HEK293 (cell line): ENCODE results near the gene OSBPL10.

Experiments
- CTCF ChIA-PET: fragments of 350-600 bp; formaldehyde crosslinking; extraction: SDS; loops from one replicate; lab custom pipeline; 2021; ENCODE audit warnings: antibody characterized with exemption; lab: Yijun Ruan, JAX
- POLR2A ChIA-PET: fragments of 300-600 bp; formaldehyde crosslinking; extraction: SDS; loops from one replicate; lab custom pipeline; 2020; ENCODE audit warnings: antibody characterized with exemption, inconsistent platforms; lab: Yijun Ruan, JAX
- H3K27ac ChIP-seq: fragments of 200-500 bp; sonication (Bioruptor generic); 2 replicates; pipeline ENCODE4 v1.5.1; 2014; ENCODE audit warnings: low read depth, low read length, control low read depth, inconsistent platforms; ENCODE audit errors: extremely low read depth
- H3K36me3 ChIP-seq, 2 experiments: fragments of 200-500 bp in 1 of 2; sonication (Bioruptor generic) in 1 of 2; 1 replicate in 1 of 2; 2 replicates in 1 of 2; pipeline ENCODE4 v1.5.1; 2014 to 2017; ENCODE audit warnings: inconsistent platforms in 2 of 2, low read length in 2 of 2; ENCODE audit not compliant: control insufficient read depth in 2 of 2, insufficient read depth in 1 of 2
- H3K4me1 ChIP-seq: fragments of 200-500 bp; sonication (Bioruptor generic); 2 replicates; pipeline ENCODE4 v1.5.1; 2014; ENCODE audit warnings: mild to moderate bottlenecking, low read length, inconsistent platforms; ENCODE audit not compliant: control insufficient read depth, insufficient read depth
- H3K4me3 ChIP-seq: 2 replicates; pipeline ENCODE4 v1.5.1; 2011; ENCODE audit warnings: low read depth, mild to moderate bottlenecking, control low read depth, low read length, moderate library complexity
- H3K9me3 ChIP-seq: fragments of 200-500 bp; sonication (Bioruptor generic); 2 replicates; pipeline ENCODE4 v1.5.1; 2014; ENCODE audit warnings: low read depth, low read length, inconsistent platforms; ENCODE audit not compliant: control insufficient read depth, insufficient read depth
- FEZF1 ChIP-seq: fragments of 450-650 bp; formaldehyde crosslinking; IDR thresholded peaks from 2 replicates; pipeline ENCODE4 v1.5.1; 2016; ENCODE audit warnings: missing biosample characterization, missing genetic modification characterization
- GLI4 ChIP-seq: fragments of 450-650 bp; formaldehyde crosslinking; IDR thresholded peaks from 2 replicates; pipeline ENCODE4 v1.5.1; 2016; ENCODE audit warnings: missing biosample characterization, missing genetic modification characterization
- HOXD13 ChIP-seq: sonication (generic); formaldehyde crosslinking; IDR thresholded peaks from 2 replicates; pipeline ENCODE4 v1.8.0; 2022; ENCODE audit warnings: missing genetic modification reagents, borderline replicate concordance
- MZF1 ChIP-seq: fragments of 450-650 bp; formaldehyde crosslinking; IDR thresholded peaks from 2 replicates; pipeline ENCODE4 v1.5.1; 2017; ENCODE audit warnings: missing biosample characterization, missing genetic modification characterization, borderline replicate concordance
- OVOL3 ChIP-seq: fragments of 450-650 bp; formaldehyde crosslinking; IDR thresholded peaks from 2 replicates; pipeline ENCODE4 v1.5.1; 2016; ENCODE audit warnings: missing biosample characterization, missing genetic modification characterization
- SCRT1 ChIP-seq: fragments of 450-650 bp; formaldehyde crosslinking; IDR thresholded peaks from 2 replicates; pipeline ENCODE4 v1.5.1; 2016; ENCODE audit warnings: missing biosample characterization, missing genetic modification characterization, borderline replicate concordance
- WT1 ChIP-seq: fragments of 450-650 bp; formaldehyde crosslinking; IDR thresholded peaks from 2 replicates; pipeline ENCODE4 v1.5.1; 2016; ENCODE audit warnings: missing biosample characterization, missing genetic modification characterization
- ZFP69B ChIP-seq: fragments of 450-650 bp; formaldehyde crosslinking; IDR thresholded peaks from 2 replicates; pipeline ENCODE4 v1.5.1; 2016; ENCODE audit warnings: missing biosample characterization, missing genetic modification characterization
- ZIC2 ChIP-seq: fragments of 450-650 bp; formaldehyde crosslinking; IDR thresholded peaks from 2 replicates; pipeline ENCODE4 v1.5.1; 2016; ENCODE audit warnings: missing biosample characterization, missing genetic modification characterization
- ZNF146 ChIP-seq: fragments of 450-650 bp; formaldehyde crosslinking; IDR thresholded peaks from 2 replicates; pipeline ENCODE4 v1.5.1; 2016; ENCODE audit warnings: missing biosample characterization, missing genetic modification characterization
- ZNF239 ChIP-seq: fragments of 450-650 bp; formaldehyde crosslinking; IDR thresholded peaks from 2 replicates; pipeline ENCODE4 v1.5.1; 2016; ENCODE audit warnings: missing biosample characterization, missing genetic modification characterization
- ZNF274 ChIP-seq, 2 experiments: fragments of 200-500 bp in 1 of 2; fragments of 450-650 bp in 1 of 2; sonication (Bioruptor generic) in 1 of 2; formaldehyde crosslinking in 1 of 2; IDR thresholded peaks; 2 replicates each; pipeline versions ENCODE4 v1.5.1 to v1.6.1; 2014 to 2016; ENCODE audit warnings: borderline replicate concordance in 1 of 2, inconsistent platforms in 1 of 2, low read length in 1 of 2, missing biosample characterization in 1 of 2, missing genetic modification characterization in 1 of 2
- ZNF311 ChIP-seq: fragments of 450-650 bp; formaldehyde crosslinking; IDR thresholded peaks from 2 replicates; pipeline ENCODE4 v1.5.1; 2017; ENCODE audit warnings: missing biosample characterization, missing genetic modification characterization, borderline replicate concordance
- ZNF341 ChIP-seq: fragments of 450-650 bp; formaldehyde crosslinking; IDR thresholded peaks from 2 replicates; pipeline ENCODE4; 2016; ENCODE audit warnings: low read depth, missing biosample characterization, missing genetic modification characterization
- ZNF600 ChIP-seq: fragments of 450-650 bp; formaldehyde crosslinking; IDR thresholded peaks from 2 replicates; pipeline ENCODE4 v1.5.1; 2016; ENCODE audit warnings: missing biosample characterization, missing genetic modification characterization
- ZNF610 ChIP-seq: fragments of 450-650 bp; formaldehyde crosslinking; IDR thresholded peaks from 2 replicates; pipeline ENCODE4 v1.5.1; 2016; ENCODE audit warnings: missing biosample characterization, missing genetic modification characterization, borderline replicate concordance
- ZNF624 ChIP-seq: fragments of 450-650 bp; formaldehyde crosslinking; IDR thresholded peaks from 2 replicates; pipeline ENCODE4 v1.5.1; 2017; ENCODE audit warnings: missing biosample characterization, missing genetic modification characterization
- ZNF768 ChIP-seq: fragments of 450-650 bp; formaldehyde crosslinking; IDR thresholded peaks from 2 replicates; pipeline ENCODE4 v1.5.1; 2018; ENCODE audit warnings: missing biosample characterization, mild to moderate bottlenecking, missing genetic modification characterization
- ZNF776 ChIP-seq: fragments of 450-650 bp; formaldehyde crosslinking; IDR thresholded peaks from 2 replicates; pipeline ENCODE4 v1.5.0; 2017; ENCODE audit warnings: missing biosample characterization, missing genetic modification characterization, borderline replicate concordance
- ZNF777 ChIP-seq: fragments of 450-650 bp; formaldehyde crosslinking; IDR thresholded peaks from 2 replicates; pipeline ENCODE4 v1.5.1; 2017; ENCODE audit warnings: missing biosample characterization, missing genetic modification characterization, borderline replicate concordance
- TF ChIP-seq, protein P1 (sequence below): fragments of 450-650 bp; IDR thresholded peaks from 2 replicates; pipeline ENCODE4 v1.5.1; 2018; ENCODE audit warnings: missing biosample characterization, mild to moderate bottlenecking, missing genetic modification characterization
- TF ChIP-seq, protein P2 (sequence below): sonication (generic); formaldehyde crosslinking; IDR thresholded peaks from 2 replicates; pipeline ENCODE4 v1.8.1; 2022; ENCODE audit warnings: mild to moderate bottlenecking, moderate library complexity, missing genetic modification reagents
- TF ChIP-seq, protein P3 (sequence below): fragments of 450-650 bp; formaldehyde crosslinking; IDR thresholded peaks from 2 replicates; pipeline ENCODE4 v1.5.1; 2016; ENCODE audit warnings: missing biosample characterization, missing genetic modification characterization
- TF ChIP-seq, protein P4 (sequence below): fragments of 450-650 bp; formaldehyde crosslinking; IDR thresholded peaks from 2 replicates; pipeline ENCODE4 v1.5.1; 2016; ENCODE audit warnings: missing biosample characterization, missing genetic modification characterization
- TF ChIP-seq, protein P5 (sequence below): fragments of 450-650 bp; formaldehyde crosslinking; IDR thresholded peaks from 2 replicates; pipeline ENCODE4 v1.5.1; 2017; ENCODE audit warnings: missing biosample characterization, missing genetic modification characterization

The OSBPL10 gene

DNA sequence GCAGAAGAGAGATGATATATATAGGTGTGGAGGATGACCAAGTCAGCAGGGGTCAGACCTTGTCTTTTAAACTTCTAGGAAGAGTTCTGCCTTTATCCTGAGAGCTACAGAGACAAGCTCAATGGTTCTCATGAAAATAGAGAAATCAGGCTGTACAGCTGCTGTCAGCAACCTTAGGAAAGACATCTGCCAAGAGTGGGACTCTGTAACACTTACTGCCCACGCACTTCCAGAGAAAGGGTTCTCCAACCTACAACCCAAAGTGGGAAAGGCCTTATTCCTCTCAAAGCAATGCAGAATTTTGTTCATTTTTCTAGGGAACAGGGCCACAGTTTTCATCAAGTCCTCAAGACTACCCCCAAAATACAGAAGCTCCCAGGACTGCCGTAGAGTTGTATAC is 309.6 kb downstream of the OSBPL10 start (continued):
- TF ChIP-seq, protein P1, sequence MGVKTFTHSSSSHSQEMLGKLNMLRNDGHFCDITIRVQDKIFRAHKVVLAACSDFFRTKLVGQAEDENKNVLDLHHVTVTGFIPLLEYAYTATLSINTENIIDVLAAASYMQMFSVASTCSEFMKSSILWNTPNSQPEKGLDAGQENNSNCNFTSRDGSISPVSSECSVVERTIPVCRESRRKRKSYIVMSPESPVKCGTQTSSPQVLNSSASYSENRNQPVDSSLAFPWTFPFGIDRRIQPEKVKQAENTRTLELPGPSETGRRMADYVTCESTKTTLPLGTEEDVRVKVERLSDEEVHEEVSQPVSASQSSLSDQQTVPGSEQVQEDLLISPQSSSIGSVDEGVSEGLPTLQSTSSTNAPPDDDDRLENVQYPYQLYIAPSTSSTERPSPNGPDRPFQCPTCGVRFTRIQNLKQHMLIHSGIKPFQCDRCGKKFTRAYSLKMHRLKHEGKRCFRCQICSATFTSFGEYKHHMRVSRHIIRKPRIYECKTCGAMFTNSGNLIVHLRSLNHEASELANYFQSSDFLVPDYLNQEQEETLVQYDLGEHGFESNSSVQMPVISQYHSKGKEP: no peak

DNA sequence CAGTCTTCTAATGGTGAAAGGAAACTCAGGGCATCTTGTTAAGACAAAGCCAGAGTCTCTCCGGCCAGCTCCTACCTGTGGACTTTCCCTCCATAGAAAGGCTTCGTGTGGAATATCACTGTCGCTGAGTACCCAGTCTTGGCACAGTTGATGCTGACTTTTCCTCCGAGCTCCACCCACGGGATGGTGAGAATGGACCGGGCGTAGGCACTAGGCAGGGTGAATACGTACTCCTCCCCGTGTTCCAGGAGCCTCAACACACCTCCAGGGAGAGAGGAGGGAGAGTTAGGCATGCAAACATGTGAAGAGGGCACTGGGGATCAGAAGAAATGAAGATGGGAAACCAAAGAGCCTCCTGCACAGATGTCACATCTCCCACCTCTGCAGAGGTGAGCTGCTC is 310.3 kb downstream of the OSBPL10 start:
- CTCF ChIA-PET: no interaction called here
- Histone ChIP-seq H3K4me3 (no peak overlapping the region), H3K27ac (no peak overlapping the region), H3K36me3 (no peaks in the 10 kb centered on the region), H3K4me1 (no peaks in the 10 kb centered on the region), H3K9me3 (no peaks in the 10 kb centered on the region)
- TF ChIP-seq ZNF624 (tag by site-specific recombination): no peak
- TF ChIP-seq, protein P2, sequence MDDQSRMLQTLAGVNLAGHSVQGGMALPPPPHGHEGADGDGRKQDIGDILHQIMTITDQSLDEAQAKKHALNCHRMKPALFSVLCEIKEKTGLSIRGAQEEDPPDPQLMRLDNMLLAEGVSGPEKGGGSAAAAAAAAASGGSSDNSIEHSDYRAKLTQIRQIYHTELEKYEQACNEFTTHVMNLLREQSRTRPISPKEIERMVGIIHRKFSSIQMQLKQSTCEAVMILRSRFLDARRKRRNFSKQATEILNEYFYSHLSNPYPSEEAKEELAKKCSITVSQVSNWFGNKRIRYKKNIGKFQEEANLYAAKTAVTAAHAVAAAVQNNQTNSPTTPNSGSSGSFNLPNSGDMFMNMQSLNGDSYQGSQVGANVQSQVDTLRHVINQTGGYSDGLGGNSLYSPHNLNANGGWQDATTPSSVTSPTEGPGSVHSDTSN: no peak
- TF ChIP-seq, protein P3, sequence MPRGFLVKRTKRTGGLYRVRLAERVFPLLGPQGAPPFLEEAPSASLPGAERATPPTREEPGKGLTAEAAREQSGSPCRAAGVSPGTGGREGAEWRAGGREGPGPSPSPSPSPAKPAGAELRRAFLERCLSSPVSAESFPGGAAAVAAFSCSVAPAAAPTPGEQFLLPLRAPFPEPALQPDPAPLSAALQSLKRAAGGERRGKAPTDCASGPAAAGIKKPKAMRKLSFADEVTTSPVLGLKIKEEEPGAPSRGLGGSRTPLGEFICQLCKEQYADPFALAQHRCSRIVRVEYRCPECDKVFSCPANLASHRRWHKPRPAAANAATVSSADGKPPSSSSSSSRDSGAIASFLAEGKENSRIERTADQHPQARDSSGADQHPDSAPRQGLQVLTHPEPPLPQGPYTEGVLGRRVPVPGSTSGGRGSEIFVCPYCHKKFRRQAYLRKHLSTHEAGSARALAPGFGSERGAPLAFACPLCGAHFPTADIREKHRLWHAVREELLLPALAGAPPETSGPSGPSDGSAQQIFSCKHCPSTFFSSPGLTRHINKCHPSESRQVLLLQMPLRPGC (tag by site-specific recombination): no peak
- TF ChIP-seq ZNF311 (tag by site-specific recombination): no peak
- TF ChIP-seq WT1 (tag by site-specific recombination): no peak
- TF ChIP-seq ZNF274 (IDR thresholded peaks at IDR 0.05; ENCODE audit: low read length): no peak
- TF ChIP-seq ZNF274 (tag by site-specific recombination; IDR thresholded peaks at IDR 0.05; ENCODE audit: borderline replicate concordance): no peak
- no peak for TF ChIP-seq ZNF768
- no peak for TF ChIP-seq FEZF1 (tag by site-specific recombination)
- no peak for TF ChIP-seq GLI4 (tag by site-specific recombination)
- no peak for TF ChIP-seq ZNF146 (tag by site-specific recombination)
- TF ChIP-seq ZNF776: no peak
- no peak for TF ChIP-seq ZNF239 (tag by site-specific recombination)
- TF ChIP-seq ZNF600: no peak
- no peak for TF ChIP-seq SCRT1 (tag by site-specific recombination)
- POLR2A ChIA-PET: no interaction called here

DNA sequence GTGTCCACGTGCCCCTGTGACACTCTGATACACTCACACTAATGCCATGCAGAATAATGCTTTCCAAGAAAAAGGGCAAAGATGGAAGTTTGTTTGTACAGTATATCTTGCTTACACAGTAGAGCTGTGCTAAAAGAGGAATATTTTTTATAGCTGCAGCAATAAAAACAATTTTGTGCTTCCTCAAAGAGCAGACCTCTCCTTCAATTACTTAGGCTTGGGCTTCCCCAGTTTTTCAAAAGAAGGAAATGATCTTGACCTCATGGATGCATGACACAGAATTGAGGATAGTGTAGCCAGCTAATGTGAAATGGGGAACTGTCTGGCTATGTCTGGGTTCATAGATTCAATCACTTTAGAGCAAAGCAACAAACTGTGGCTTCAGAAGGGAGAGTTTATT is 310.9 kb downstream of the OSBPL10 start:
- no peaks in the 10 kb centered on the region for H3K36me3 ChIP-seq
- no peaks in the 10 kb centered on the region for H3K9me3 ChIP-seq
- H3K27ac ChIP-seq: no peak overlapping the region
- H3K4me3 ChIP-seq: no peak overlapping the region
- ChIA-PET POLR2A (no interaction called here), CTCF (no interaction called here)
- no peak for TF ChIP-seq HOXD13 (CRISPR knock-in tag)
- no peak for TF ChIP-seq FEZF1 (tag by site-specific recombination)
- no peaks in the 10 kb centered on the region for H3K4me1 ChIP-seq

DNA sequence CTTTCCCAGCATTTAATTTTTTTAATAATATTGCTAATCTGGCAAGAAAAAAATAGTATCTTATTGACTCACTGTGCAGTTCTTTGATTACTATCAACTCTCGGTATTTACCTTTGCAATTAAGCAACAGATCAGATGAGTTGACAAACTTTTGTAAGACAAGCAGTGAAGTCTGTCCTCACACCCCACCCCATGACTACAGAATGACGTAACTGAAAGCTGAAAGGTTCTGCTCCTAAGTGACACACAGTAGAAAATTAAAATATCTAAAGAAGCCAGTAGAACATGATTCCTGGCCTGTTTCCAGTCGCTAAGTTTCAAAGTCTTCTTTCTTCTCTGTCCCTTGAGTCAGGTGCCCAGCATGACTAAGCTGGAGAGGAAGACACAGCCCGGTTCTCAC is 312.8 kb downstream of the OSBPL10 start:
- ChIA-PET POLR2A (no interaction called here), CTCF (no interaction called here)
- Histone ChIP-seq H3K36me3 (no peaks in the 10 kb centered on the region), H3K4me1 (no peaks in the 10 kb centered on the region), H3K9me3 (no peaks in the 10 kb centered on the region), H3K27ac (no peak overlapping the region), H3K4me3 (no peak overlapping the region)
- no peak for TF ChIP-seq MZF1 (tag by site-specific recombination)
- TF ChIP-seq, protein P4, sequence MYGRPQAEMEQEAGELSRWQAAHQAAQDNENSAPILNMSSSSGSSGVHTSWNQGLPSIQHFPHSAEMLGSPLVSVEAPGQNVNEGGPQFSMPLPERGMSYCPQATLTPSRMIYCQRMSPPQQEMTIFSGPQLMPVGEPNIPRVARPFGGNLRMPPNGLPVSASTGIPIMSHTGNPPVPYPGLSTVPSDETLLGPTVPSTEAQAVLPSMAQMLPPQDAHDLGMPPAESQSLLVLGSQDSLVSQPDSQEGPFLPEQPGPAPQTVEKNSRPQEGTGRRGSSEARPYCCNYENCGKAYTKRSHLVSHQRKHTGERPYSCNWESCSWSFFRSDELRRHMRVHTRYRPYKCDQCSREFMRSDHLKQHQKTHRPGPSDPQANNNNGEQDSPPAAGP (tag by site-specific recombination): no peak
- no peak for TF ChIP-seq ZFP69B (tag by site-specific recombination)
- no peak for TF ChIP-seq ZNF610 (tag by site-specific recombination)
- TF ChIP-seq, protein P5, sequence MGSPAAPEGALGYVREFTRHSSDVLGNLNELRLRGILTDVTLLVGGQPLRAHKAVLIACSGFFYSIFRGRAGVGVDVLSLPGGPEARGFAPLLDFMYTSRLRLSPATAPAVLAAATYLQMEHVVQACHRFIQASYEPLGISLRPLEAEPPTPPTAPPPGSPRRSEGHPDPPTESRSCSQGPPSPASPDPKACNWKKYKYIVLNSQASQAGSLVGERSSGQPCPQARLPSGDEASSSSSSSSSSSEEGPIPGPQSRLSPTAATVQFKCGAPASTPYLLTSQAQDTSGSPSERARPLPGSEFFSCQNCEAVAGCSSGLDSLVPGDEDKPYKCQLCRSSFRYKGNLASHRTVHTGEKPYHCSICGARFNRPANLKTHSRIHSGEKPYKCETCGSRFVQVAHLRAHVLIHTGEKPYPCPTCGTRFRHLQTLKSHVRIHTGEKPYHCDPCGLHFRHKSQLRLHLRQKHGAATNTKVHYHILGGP: no peak
- no peak for TF ChIP-seq OVOL3 (tag by site-specific recombination)
- no peak for TF ChIP-seq ZNF341 (tag by site-specific recombination)
- no peak for TF ChIP-seq ZNF777 (tag by site-specific recombination)
- no peak for TF ChIP-seq ZIC2
